GM19328 (cell line): ENCODE results near the gene AGFG2.

Experiments
- ATAC-seq: cut with Tn5 transposase; IDR thresholded peaks from one replicate; pipeline ENCODE4 v1.9.1; 2021; ENCODE audit warnings: mild to moderate bottlenecking, moderate library complexity; ENCODE audit not compliant: unreplicated experiment

AGFG2 gene

DNA sequence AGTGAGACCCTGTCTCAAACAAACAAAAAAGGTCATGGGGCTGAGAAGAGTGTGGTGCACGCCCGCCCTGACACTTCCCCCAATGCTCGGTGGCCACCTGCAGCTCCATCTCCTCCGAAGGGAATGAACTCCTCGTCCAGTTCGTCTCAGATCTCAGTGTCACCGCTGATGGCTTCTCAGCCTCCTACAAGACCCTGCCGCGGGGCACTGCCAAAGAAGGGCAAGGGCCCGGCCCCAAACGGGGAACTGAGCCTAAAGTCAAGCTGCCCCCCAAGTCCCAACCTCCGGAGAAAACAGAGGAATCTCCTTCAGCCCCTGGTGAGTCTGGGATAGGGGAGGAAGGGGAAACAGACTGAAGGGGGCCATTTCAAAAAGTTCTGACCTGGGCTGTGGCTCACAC lies 67.3 kb downstream of the AGFG2 start:
- ATAC-seq: no peak

DNA sequence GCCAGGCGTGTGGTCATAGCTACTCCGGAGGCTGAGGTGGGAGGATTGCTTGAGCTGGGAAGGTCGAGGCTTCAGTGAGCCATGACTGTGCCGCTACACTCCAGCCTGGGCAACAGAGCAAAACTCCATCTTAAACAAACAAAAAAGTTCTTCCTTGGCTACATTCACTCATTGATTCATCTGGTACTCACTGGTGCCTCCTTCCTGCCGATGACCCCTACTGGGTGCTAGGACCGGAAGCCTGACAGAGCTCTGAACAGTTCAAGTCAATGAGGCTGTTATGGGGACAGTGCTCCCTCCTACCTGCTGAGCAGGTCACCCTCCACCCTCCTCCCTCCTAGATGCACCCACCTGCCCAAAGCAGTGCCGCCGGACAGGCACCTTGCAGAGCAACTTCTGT lies 68.1 kb downstream of the AGFG2 start:
- no peak for ATAC-seq

DNA sequence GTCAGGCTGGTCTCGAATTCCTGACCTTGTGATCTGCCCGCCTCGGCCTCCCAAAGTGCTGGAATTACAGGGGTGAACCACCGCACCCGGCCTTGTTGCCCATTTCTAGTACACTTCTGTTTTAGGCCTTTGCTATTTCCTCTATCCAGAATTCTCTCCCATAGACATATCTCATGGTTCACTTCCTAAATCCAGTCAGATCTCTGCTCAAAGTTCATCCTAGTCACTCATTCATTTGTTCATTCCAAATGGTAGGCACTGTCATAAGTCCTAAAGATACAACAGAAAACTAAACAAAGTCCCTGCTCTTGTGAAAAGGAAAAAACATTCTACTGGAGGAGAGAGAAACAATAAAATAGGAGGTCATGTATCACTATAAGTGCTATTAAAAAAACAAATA lies 71.0 kb downstream of the AGFG2 start:
- no peak for ATAC-seq

DNA sequence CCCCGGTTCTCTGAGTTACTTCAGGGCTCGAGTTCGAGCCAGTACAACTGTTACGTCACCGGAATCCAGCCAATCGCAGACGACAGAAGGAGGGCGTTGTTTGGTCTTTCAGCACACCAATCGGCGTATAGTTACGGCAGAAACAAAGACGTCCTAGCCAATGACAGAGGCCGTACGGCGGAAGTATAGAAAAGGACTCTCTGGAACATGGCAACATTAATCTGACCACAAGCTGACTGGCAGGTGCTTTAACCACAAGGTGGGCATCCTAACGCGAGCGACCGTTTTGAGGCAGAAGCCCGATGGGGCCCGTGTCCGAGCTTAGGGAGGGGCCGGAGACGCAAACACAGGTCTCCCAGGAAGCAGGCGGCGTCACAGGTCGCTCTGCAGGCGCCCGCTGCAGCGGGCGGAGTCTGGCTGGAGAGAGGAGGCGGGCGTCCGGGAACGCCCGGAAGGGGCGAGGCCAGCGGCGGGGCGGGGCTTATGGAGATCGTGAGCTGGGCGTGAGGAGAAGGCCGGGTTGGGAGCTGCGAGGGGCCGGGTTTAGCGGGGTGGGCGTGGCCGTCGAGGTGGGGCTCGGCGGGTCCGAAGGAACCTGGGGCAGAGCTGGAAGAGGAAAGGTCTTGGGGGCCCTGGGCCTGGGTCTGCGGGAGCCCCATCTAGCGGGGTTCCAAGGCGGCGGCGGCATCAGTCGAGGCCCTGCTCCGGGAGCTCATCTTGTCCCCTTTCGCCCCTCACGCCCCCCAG lies 73.2 kb downstream of the AGFG2 start, which contains the start of gene MOSPD3:
TSS of gene MOSPD3 (plus strand) at position 558 of the 747 bp plus-strand sequence. CDS start 252 bp downstream, outside the sequence.
- ATAC-seq: peak; percentile 94

DNA sequence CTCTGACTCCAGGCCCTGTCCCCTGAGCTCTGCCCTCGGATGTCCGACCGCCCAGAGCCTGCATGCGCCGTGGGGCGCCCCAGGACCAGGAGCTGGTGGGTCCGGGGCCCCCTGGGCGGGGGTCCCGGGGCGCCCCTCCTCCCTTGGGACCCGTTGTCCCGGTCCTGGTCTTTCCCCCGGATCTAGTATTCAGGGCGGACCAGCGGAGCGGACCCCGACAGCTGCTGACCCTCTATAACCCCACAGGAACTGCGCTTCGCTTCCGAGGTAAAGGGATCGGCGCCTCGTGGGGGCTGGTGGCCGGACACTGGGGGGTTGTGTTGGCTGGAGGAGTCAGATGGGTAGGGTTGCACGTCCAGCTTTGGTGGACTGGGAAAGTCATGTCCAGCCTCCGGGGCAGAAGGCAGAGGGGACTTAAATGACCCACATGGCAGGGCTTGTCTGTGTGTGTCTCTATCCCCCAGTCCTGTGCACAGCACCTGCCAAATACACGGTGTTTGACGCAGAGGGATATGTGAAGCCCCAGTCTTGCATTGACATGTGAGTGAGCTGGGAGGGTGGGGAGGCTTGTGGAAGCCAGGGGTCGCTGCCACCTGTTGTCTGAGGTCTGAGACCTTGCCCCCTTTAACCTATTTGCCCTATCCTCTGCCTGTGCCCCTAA lies 73.9 kb downstream of the AGFG2 start:
- ATAC-seq: no peak

DNA sequence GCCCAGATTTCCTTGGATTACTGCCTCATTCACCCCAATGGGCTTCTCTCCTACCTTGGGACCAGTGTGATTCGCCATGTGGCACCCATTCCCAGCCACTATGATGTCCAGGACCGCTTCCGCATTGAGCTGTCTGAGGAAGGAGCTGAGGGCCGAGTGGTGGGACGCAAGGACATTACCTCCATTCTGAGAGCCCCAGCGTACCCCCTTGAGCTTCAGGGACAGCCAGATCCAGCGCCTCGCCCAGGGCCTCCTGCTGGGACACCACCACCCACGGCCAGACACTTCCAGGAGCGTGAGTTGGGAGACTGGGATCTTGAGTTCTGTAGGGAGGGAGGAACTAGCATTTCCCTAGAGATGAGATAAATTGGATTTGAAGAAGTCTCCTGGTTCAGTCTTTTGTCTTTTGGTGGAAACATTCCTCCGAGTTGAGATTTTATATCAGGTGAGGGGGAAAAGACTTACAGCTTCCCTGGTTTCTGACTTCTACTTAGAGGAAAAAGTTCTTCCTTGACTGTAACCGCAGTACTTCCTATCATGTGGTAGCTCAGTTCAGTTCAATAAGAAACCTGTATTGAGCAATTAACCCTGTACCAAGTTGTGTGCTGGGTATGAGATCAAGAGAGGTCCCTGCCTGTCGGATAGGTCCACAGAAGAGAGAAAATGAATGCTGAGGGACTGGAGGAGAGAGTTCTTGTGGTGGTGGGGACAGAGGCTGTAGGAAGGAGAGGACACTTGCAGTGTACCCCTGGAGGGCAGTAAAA lies 74.6 kb downstream of the AGFG2 start:
- ATAC-seq: no peak

DNA sequence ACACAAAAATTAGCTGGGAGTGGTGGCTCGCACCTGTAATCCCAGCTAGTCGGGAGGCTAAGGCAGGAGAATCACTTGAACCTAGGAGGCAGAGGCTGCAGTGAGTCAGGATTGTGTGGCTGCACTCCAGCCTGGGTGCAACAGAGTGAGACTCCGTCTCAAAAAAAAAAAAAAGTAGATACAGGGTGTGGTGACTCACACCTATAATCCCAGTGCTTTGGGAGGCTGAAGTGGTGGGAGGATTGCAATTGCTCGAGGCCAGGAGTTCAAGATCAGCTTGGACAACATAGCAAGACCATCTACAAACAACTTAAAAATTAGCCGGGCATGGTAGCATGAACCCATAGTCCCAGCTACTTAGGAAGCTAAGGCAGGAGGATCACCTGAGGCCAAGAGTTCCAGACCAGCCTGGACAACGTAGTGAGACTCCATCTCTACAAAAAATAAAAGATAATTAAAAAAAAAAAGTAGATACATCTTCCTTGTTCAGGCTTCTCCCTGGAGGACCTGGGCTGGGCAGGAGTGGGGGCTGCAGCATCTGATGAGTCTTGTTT lies 75.4 kb downstream of the AGFG2 start:
- ATAC-seq: no peak
